Measurements from ENCODE around the gene MAP1LC3B2. TPM values are rescaled to one million over a fixed set of nuclear protein-coding genes. Genes with fewer than 3 reads are reported as not detected.
"Not testable (repeated sequence)": the region's sequence is repeated elsewhere in the genome, so short reads cannot be mapped to it uniquely, and the experiment has no call there.

The MAP1LC3B2 gene
- total RNA-seq, 1 experiment from 2014 or later = 0.97 TPM

GRCh38 chr12:116568203-116568602 is 9.0 kb downstream of the MAP1LC3B2 start:
- Mint-ChIP-seq H3K9me3 (ENCODE audit: low read depth, unreplicated experiment) (peaks cover 9% of the 10 kb centered on the region), H3K27ac (ENCODE audit: unreplicated experiment) (no peak overlapping the region), H3K4me3 (ENCODE audit: low read depth, unreplicated experiment) (no peak overlapping the region), H3K4me1 (ENCODE audit: low read depth, unreplicated experiment) (no peaks in the 10 kb centered on the region), H3K36me3 (ENCODE audit: insufficient read depth, unreplicated experiment) (no peaks in the 10 kb centered on the region), H3K27me3 (ENCODE audit: unreplicated experiment) (peaks cover 21% of the 10 kb centered on the region)
- no peak for DNase-seq
- TF ChIP-seq CTCF (IDR thresholded peaks at IDR 0.05; ENCODE audit: unreplicated experiment) = no peak
- intact Hi-C loops (cut with micrococcal nuclease; ENCODE audit: unreplicated experiment) = no loop called here
- BruUV-seq (replicated peaks) = no TSS peak
- CTCF ChIA-PET = interaction anchor here (0.6 to 0.9 kb wide), 2 partner anchors 9 to 54 kb away, joined by 3 to 4 read pairs; no protein-coding TSS in a partner anchor

- Mint-ChIP-seq H3K27me3 (ENCODE audit: unreplicated experiment) (peaks cover 4% of the 10 kb centered on the region), H3K4me3 (ENCODE audit: low read depth, unreplicated experiment) (no peak overlapping the region), H3K9me3 (ENCODE audit: low read depth, unreplicated experiment) (no peaks in the 10 kb centered on the region), H3K27ac (ENCODE audit: unreplicated experiment) (no peak overlapping the region), H3K36me3 (ENCODE audit: insufficient read depth, unreplicated experiment) (no peaks in the 10 kb centered on the region), H3K4me1 (ENCODE audit: low read depth, unreplicated experiment) (no peaks in the 10 kb centered on the region)
- DNase-seq = no peak
- intact Hi-C loops (cut with micrococcal nuclease; ENCODE audit: unreplicated experiment) = no loop called here
- CTCF ChIA-PET = no interaction called here
- BruUV-seq (replicated peaks) = no TSS peak
- no peak for TF ChIP-seq CTCF (IDR thresholded peaks at IDR 0.05; ENCODE audit: unreplicated experiment)
Observed at GRCh38 chr12:116571089-116571488, 11.9 kb downstream of the MAP1LC3B2 start.

GRCh38 chr12:116573776-116574175 is 14.6 kb downstream of the MAP1LC3B2 start:
- no peak for DNase-seq
- Mint-ChIP-seq H3K27ac (ENCODE audit: unreplicated experiment) (no peak overlapping the region), H3K27me3 (ENCODE audit: unreplicated experiment) (no peaks in the 10 kb centered on the region), H3K4me3 (ENCODE audit: low read depth, unreplicated experiment) (no peak overlapping the region), H3K36me3 (ENCODE audit: insufficient read depth, unreplicated experiment) (no peaks in the 10 kb centered on the region), H3K9me3 (ENCODE audit: low read depth, unreplicated experiment) (no peaks in the 10 kb centered on the region), H3K4me1 (ENCODE audit: low read depth, unreplicated experiment) (no peaks in the 10 kb centered on the region)
- no peak for TF ChIP-seq CTCF (IDR thresholded peaks at IDR 0.05; ENCODE audit: unreplicated experiment)
- intact Hi-C loops (cut with micrococcal nuclease; ENCODE audit: unreplicated experiment) = no loop called here
- CTCF ChIA-PET = no interaction called here
- no TSS peak for BruUV-seq (replicated peaks)

- H3K4me1 Mint-ChIP-seq (ENCODE audit: low read depth, unreplicated experiment); H3K36me3 Mint-ChIP-seq (ENCODE audit: insufficient read depth, unreplicated experiment); BruUV-seq (replicated peaks); H3K4me3 Mint-ChIP-seq (ENCODE audit: low read depth, unreplicated experiment); DNase-seq; CTCF ChIA-PET; H3K27ac Mint-ChIP-seq (ENCODE audit: unreplicated experiment); intact Hi-C loops (cut with micrococcal nuclease; ENCODE audit: unreplicated experiment); H3K9me3 Mint-ChIP-seq (ENCODE audit: low read depth, unreplicated experiment): not testable (repeated sequence)
- peaks cover 11% of the 10 kb centered on the region for H3K27me3 Mint-ChIP-seq (ENCODE audit: unreplicated experiment)
Observed at GRCh38 chr12:116575754-116576153, 16.6 kb downstream of the MAP1LC3B2 start.

- Mint-ChIP-seq H3K9me3 (ENCODE audit: low read depth, unreplicated experiment) (peaks cover 3% of the 10 kb centered on the region), H3K4me3 (ENCODE audit: low read depth, unreplicated experiment) (no peak overlapping the region), H3K27ac (ENCODE audit: unreplicated experiment) (no peak overlapping the region), H3K27me3 (ENCODE audit: unreplicated experiment) (peaks cover 13% of the 10 kb centered on the region), H3K4me1 (ENCODE audit: low read depth, unreplicated experiment) (no peaks in the 10 kb centered on the region), H3K36me3 (ENCODE audit: insufficient read depth, unreplicated experiment) (no peaks in the 10 kb centered on the region)
- TF ChIP-seq CTCF (IDR thresholded peaks at IDR 0.05; ENCODE audit: unreplicated experiment) = no peak
- no peak for DNase-seq
- intact Hi-C loops (cut with micrococcal nuclease; ENCODE audit: unreplicated experiment) = no loop called here
- no TSS peak for BruUV-seq (replicated peaks)
- CTCF ChIA-PET = no interaction called here
Observed at GRCh38 chr12:116577154-116577561, 18.0 kb downstream of the MAP1LC3B2 start.
